Ovary (tissue), 3 donors: ENCODE measurements around the gene GLE1.

ENCODE experiments used
- CTCF ChIP-seq, 3 donors: fragments of 450-650 bp in 2 of 3; fragments of 200-600 bp in 1 of 3; IDR thresholded peaks; one replicate each; pipeline versions ENCODE4 v1.5.1 to v1.8.0; 2016 to 2022; ENCODE audit warnings: antibody characterized with exemption in 3 of 3, mild to moderate bottlenecking in 1 of 3
- POLR2A ChIP-seq: fragments of 450-650 bp; IDR thresholded peaks from one replicate; pipeline ENCODE4 v1.6.1; 2017; ENCODE audit warnings: antibody characterized with exemption, mild to moderate bottlenecking, moderate library complexity
- donor health status: DM: no; HTN: no; CAD: no.

- no peak for TF ChIP-seq CTCF (IDR thresholded peaks at IDR 0.05)
- TF ChIP-seq POLR2A: peak; percentile 72
These were observed at the start of gene GLE1 for GRCh38 chr9:128504485-128505413.
